NT2/D1 (cell line): ENCODE results near the gene LPP.

Experiments
- DNase-seq: peaks from one replicate; pipeline ENCODE4 v3.0.0-alpha.2; 2011; ENCODE audit warnings: low read depth, low spot score
- H3K27me3 ChIP-seq: 2 replicates; pipeline ENCODE4 v1.6.0; 2011; ENCODE audit warnings: mild to moderate bottlenecking; ENCODE audit not compliant: insufficient read length, insufficient read depth
- H3K36me3 ChIP-seq: 2 replicates; pipeline ENCODE4 v1.6.1; 2011; ENCODE audit warnings: mild to moderate bottlenecking, low read length, mixed read lengths; ENCODE audit not compliant: insufficient read depth, insufficient read length
- H3K4me1 ChIP-seq: 2 replicates; pipeline ENCODE4 v1.5.1; 2011; ENCODE audit not compliant: insufficient read depth, insufficient read length
- H3K4me3 ChIP-seq: 2 replicates; pipeline ENCODE4 v1.5.1; 2011; ENCODE audit warnings: low read depth; ENCODE audit not compliant: insufficient read length
- H3K9ac ChIP-seq: 2 replicates; pipeline ENCODE4 v1.6.0; 2011; ENCODE audit warnings: low read depth; ENCODE audit not compliant: insufficient read length
- H3K9me3 ChIP-seq: 2 replicates; pipeline ENCODE4 v1.5.1; 2011; ENCODE audit warnings: mild to moderate bottlenecking, low read length; ENCODE audit not compliant: insufficient read depth
- SUZ12 ChIP-seq: IDR thresholded peaks from 2 replicates; pipeline ENCODE4 v1.6.1; 2011; ENCODE audit not compliant: insufficient read length, insufficient read depth; ENCODE audit errors: extremely low read depth
- YY1 ChIP-seq: IDR thresholded peaks from 2 replicates; pipeline ENCODE4 v1.6.1; 2011; ENCODE audit not compliant: insufficient read length, insufficient read depth
- ZNF274 ChIP-seq: IDR thresholded peaks from 2 replicates; pipeline ENCODE4 v1.6.1; 2011; ENCODE audit warnings: mild to moderate bottlenecking, low read depth, low read length

LPP gene

DNA sequence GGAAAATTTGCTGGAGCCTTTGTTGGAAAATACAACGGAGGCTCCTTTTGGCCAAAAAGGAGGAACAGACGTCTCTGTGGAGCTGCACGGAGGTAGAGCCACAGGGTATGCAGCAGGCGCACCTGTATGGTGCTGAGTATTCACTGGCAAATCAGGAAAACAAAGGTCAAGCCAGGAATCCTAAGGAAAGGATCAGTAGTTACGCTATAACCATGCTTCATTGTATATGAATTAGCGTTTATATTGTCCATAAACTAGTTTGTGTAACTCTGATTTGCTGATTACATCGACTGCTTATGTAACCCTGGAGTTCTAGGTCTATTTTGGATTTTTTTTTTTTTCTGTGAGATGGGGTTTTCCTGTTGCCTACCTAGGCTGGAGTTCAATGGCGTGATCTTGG, 45.4 kb downstream of the LPP start:
- no peak overlapping the region for H3K4me3 ChIP-seq
- TF ChIP-seq SUZ12 = no peak
- TF ChIP-seq ZNF274 = no peak
- no peak for TF ChIP-seq YY1
- H3K9me3 ChIP-seq = no peaks in the 10 kb centered on the region
- DNase-seq = no peak
- no peak overlapping the region for H3K9ac ChIP-seq
- no peaks in the 10 kb centered on the region for H3K27me3 ChIP-seq
- H3K4me1 ChIP-seq = peaks cover 17% of the 10 kb centered on the region
- peaks cover 7% of the 10 kb centered on the region for H3K36me3 ChIP-seq

DNA sequence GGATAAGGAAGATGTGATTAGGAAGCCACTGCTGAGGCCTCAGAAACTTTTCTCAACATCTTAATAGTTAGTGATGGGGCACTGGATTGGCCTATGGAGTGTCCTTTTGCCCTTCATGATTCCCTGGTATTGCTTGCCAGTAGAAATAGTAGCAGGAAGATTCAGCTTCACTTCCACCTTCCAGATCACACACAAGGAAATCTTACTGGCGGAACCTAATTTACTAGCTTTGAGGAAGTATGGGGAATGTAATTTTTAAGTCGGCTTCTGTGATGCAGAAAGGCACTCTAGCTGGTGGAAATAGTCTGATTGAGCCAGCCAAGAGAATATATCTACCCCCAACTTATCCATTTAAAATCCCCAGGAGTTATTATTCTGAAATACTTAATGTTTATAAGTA, 46.5 kb downstream of the LPP start:
- Histone ChIP-seq H3K9me3 (no peaks in the 10 kb centered on the region), H3K9ac (no peak overlapping the region), H3K4me1 (peaks cover 17% of the 10 kb centered on the region), H3K36me3 (peaks cover 7% of the 10 kb centered on the region), H3K4me3 (no peak overlapping the region), H3K27me3 (no peaks in the 10 kb centered on the region)
- TF ChIP-seq YY1 (no peak), ZNF274 (no peak), SUZ12 (no peak)
- no peak for DNase-seq

DNA sequence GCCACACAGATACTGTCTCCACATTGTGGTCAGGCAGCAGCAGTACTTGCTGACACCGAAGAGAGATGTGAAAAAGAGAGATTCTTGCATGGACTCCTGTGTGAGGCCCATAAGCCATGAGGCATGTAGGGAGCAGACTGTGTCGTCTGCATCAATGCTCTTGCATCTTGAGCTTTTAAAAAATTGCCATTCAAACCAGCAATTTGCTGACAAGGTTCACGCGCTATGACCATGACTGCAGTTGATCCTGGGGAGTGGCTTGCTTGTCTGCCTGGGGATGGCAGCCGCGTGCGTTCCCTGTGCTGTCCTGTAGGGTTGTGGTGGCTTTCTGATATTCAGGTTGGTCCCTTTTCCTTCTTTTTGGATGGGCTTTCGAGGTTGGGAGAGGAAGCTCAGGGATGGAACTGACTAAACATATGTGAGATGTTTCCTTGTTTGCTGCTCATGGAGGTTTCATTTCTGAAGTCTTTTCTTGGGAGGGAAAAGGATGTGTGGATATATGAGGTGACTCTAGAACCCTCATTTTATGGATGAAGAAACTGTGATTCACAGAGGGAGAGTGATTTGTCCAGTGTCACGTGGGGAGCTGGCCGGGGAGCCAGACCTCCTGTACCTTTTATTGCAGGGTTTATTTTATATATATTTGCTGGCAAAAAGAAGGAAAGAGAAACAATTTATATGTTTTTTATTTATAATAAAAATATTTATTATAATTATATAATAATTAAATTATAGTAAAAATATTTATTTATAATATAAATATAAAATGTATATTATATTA, 48.6 kb downstream of the LPP start:
- peaks cover 10% of the 10 kb centered on the region for H3K36me3 ChIP-seq
- TF ChIP-seq YY1 (no peak), SUZ12 (no peak), ZNF274 (no peak)
- H3K9ac ChIP-seq = no peak overlapping the region
- H3K27me3 ChIP-seq = no peaks in the 10 kb centered on the region
- peaks cover 5% of the 10 kb centered on the region for H3K4me1 ChIP-seq
- no peak overlapping the region for H3K4me3 ChIP-seq
- no peak for DNase-seq
- no peaks in the 10 kb centered on the region for H3K9me3 ChIP-seq

DNA sequence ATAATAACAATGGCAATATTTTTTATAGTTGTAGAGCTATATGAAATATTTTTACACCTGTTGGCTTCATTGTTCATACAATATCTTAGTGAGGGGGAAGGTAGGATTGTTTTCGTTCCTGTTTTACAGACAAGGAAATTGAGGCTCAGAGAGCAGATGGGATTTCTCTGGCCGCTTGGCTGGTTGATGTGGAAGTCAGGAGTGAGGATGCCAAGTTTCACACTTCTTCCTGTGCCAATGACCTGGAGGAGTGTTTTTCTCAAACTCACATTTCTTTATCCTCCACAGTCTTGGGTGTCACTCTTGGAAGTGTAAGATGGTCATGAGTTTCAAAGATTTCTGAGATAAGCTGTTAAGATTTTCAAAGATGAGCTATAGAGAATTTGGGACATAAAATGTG, 50.6 kb downstream of the LPP start:
- Histone ChIP-seq H3K4me3 (no peak overlapping the region), H3K27me3 (no peaks in the 10 kb centered on the region), H3K9ac (no peak overlapping the region)

DNA sequence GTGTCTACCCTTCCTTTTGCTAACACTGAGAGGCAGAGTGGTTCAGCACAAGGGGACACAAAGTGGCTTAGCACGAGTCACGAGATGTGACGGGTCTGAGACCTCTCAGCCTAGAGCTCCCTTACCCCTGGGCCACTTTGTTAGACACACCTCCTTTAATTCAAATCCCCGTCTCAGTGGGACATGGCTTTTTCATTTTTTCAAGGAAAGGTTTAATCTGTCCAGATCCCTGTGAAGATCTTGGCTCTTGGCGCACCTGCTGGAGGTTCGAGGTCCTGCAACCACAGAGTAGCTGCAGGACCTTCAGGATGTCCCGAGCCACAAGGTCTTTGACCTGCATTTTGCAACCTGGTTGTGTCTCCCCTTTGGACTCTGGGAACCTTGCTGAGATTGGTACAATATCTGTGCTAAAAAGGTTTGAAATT, 52.0 kb downstream of the LPP start:
- TF ChIP-seq SUZ12 (no peak), YY1 (no peak), ZNF274 (no peak)
- H3K4me1 ChIP-seq = no peaks in the 10 kb centered on the region
- no peaks in the 10 kb centered on the region for H3K27me3 ChIP-seq
- no peaks in the 10 kb centered on the region for H3K9me3 ChIP-seq
- H3K9ac ChIP-seq = no peak overlapping the region
- H3K36me3 ChIP-seq = peaks cover 10% of the 10 kb centered on the region
- DNase-seq = no peak
- no peak overlapping the region for H3K4me3 ChIP-seq

More for the DNA sequence above, 50.6 kb downstream of the LPP start:
- TF ChIP-seq SUZ12 (no peak), ZNF274 (no peak), YY1 (no peak)
- H3K4me1 ChIP-seq = no peaks in the 10 kb centered on the region
- no peak for DNase-seq
- peaks cover 6% of the 10 kb centered on the region for H3K36me3 ChIP-seq
- no peaks in the 10 kb centered on the region for H3K9me3 ChIP-seq

DNA sequence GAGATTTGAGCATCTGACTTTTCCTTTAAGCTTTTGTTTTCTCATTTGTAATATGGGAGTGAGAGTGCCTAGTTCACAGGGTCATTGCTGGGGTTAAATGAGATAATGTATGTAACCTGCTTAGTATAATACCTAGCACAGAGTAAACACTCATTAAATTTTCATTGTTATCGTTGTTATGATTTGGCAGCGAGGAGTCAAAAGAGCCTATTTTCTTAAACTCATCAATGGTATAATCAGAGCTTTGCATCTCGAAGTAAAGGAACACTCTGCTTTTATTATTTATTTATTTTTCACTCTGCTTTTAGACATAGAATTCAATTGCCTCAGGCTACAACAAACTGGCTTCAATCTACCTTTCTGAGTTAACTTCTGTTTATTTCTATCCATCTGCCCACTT, 52.8 kb downstream of the LPP start:
- Histone ChIP-seq H3K9ac (no peak overlapping the region), H3K4me3 (no peak overlapping the region), H3K36me3 (peaks cover 16% of the 10 kb centered on the region), H3K4me1 (no peaks in the 10 kb centered on the region), H3K27me3 (no peaks in the 10 kb centered on the region), H3K9me3 (no peaks in the 10 kb centered on the region)
- TF ChIP-seq ZNF274 = no peak
- TF ChIP-seq YY1 = no peak
- no peak for TF ChIP-seq SUZ12
- no peak for DNase-seq

DNA sequence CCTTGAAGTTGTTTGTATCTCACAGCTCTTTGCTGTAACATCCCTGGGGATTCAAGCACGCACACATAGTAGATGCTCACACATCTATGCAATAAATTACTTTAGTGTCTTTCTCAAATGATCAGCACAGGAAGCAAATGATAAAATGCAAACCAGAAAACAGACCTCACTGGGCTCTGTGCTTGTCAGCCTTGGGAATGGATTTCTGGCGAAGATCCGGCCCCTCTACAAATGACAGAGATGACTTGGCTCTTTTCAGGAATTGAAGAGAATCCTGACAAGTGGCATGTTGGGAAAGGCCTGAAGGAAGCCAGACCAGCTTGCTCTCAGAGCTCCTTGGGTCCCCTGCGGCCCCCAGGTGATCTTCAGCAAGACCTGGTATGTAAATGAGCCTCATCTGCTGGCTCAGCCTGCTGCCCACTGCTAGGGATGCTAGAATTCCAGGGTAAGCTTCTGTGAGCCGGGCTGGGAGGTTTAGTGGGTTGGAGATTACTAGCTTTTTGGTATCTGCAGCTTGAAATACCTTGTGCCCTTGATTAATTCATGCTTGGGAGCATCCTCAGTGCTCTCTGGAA, 54.1 kb downstream of the LPP start:
- Histone ChIP-seq H3K4me1 (peaks cover 5% of the 10 kb centered on the region), H3K4me3 (no peak overlapping the region)

More for the DNA sequence above, 54.1 kb downstream of the LPP start:
- DNase-seq = no peak
- peaks cover 16% of the 10 kb centered on the region for H3K36me3 ChIP-seq
- no peaks in the 10 kb centered on the region for H3K27me3 ChIP-seq
- no peak overlapping the region for H3K9ac ChIP-seq
- no peaks in the 10 kb centered on the region for H3K9me3 ChIP-seq
- TF ChIP-seq SUZ12 = no peak
- no peak for TF ChIP-seq YY1
- no peak for TF ChIP-seq ZNF274
